GM21526 (cell line): ENCODE data around the gene DNER.

Experiments used
- ATAC-seq: cut with Tn5 transposase; IDR thresholded peaks from one replicate; pipeline ENCODE4 v1.9.1; 2021; ENCODE audit warnings: moderate library complexity; ENCODE audit not compliant: unreplicated experiment, low FRiP score

The DNER gene

DNA sequence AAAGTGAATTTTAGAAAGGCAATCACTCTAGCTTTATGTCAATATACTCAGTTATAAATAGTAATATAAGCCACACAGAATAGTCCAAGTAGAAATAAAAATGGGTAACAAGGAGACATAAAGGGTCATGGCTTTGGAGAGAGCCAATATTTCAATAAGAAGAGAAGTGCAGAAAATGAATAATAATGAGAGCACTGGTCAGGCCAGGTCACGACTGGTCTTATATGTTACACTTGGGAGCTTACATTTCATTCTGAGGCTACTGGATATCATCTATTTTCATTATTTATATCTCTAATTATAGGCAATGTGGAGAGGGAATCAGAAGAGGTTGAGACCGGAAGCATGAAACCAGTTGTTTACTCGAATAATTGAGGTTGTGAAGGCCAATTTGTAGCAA lies 262.5 kb downstream of the DNER start:
- ATAC-seq: no peak

DNA sequence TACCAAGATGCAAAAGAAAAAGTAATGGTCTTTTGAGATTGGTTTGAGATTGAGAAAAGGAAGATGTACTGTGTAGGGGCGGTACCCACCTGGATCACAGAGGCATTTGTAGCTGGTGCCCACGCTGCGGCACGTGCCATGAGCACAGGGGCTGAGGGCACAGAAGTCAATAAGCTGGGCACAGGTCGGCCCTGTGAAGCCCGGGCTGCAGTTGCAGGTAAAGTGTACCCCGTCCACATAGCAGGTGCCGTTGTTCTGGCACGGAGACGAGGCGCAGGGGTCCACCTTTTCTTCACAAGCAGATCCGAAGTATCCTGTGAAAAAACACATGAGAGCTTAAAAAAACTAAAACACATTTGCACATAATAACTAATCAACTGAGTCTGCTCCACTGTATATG lies 267.1 kb downstream of the DNER start:
- ATAC-seq: no peak

DNA sequence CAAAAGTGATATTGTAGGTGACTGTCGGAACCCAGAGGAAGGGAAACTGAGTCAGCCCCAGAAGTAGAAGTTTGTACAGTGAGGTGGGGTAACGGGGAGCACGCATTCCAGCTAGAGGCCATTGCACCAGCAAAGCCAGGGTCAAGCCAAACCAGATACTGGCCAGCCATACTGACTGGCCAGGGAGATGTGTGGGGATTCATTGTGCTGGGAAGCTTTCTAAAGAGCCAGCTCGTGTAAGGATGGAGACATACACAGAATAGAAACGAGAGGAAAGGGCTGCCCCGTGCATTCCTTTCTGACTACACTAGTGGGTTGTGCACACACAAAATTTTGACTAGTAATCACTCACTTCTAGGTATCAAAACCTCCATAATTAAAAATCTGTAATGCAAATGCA lies 268.0 kb downstream of the DNER start:
- ATAC-seq: no peak

DNA sequence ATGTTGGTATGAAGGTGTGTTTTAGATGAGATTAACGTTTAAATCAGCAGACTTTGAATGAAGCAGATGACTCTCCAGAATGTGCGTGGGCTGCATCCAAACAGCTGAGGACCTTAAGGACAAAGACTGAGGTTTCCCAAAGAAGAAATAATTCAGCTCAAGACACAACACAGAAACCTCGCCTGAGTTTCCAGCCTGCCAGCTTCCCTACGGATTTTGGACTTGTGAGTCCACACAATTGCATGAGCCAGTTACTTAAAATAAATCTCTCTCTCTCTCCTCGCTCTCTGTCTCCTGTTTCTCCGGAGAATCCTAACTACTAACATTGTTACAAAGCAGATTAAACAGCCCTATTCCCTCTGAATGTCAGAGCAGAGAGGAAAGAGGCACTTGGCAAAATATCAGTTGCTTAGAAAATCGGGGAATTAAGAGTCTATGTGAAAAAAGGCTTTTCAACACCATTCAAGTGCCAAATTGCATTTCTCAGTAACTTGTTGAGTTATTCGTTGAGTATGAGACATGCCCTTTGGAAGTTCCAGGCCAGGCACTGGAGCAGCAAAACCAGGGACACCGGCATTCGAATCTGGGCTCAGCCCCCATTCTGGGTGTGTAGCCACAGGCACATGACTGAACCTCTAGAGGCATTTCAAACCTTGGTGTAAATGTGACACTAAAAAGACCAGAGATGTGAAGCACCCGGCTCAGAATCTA lies 268.7 kb downstream of the DNER start:
- ATAC-seq: no peak

DNA sequence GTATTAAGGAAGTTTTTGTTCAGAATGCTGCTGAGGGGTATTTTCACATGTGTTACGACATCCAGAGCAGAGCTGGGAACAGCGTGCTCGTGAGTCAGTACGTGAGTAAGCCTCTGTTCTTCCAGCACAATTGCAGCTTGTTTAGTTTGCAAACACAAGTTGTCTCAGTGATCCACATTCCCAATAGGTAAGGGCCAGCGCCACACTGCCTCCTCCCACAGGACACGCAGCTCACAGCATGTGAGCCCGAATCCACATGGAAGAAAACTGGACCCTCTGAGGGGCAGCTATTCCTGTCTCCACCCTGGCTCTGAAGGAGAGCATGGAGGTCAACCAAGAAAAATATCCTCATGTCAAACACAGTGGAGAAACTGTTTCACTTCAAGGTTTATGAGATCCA lies 269.3 kb downstream of the DNER start:
- ATAC-seq: no peak

- ATAC-seq: no peak
These were observed 270.6 kb downstream of the DNER start for GRCh38 chr2:229443546-229444268.

GRCh38 chr2:229443141-229443540 lies 271.2 kb downstream of the DNER start:
- ATAC-seq: no peak

GRCh38 chr2:229438430-229439159 lies 275.8 kb downstream of the DNER start:
- ATAC-seq: no peak

- ATAC-seq: no peak
These were observed 276.9 kb downstream of the DNER start for GRCh38 chr2:229437467-229437866.

DNA sequence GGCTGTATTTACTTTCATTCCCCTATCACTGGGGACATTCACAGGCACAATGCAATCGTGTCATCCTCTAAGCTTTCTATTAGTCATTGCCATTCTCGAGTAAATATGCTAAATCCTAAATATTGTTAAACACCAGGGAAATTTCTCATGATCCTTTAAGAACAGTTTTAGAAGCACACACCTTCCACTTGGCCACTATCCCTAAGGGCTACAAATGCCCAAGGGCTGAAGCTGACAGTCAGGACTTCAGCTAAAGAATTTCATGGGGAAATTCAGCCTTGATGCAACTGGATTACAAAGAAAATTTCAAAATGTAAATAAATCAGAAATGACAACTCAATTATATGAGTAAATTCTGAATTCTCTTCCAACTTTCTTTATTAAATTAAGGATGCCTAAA lies 280.2 kb downstream of the DNER start:
- ATAC-seq: no peak

- no peak for ATAC-seq
These were observed 281.0 kb downstream of the DNER start for GRCh38 chr2:229433351-229433750.

DNA sequence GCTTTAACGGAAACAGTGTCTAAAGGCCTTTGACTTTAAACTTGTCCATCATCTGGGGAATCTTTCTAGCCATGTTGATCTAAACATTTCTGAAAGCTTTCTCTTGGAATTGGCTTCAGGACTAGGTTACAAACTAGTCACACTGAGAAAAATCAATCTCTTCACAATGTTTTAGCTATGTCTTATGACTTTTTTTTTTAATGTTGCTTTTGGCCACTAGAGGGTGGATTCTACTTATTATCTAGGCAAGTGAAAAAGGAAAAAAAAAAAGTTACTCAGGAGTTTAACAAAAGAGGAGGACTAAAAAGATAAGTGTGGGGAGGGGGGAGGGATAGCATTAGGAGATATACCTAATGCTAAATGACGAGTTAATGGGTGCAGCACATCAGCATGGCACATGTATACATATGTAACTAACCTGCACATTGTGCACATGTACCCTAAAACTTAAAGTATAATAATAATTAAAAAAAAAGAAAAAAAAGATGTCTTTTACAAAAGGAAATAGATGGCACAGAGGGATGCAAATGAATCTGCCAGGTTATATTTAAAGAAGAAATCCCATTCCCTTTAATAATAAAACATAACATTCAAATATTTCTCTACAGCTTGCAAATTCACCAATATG lies 282.9 kb downstream of the DNER start:
- no peak for ATAC-seq

DNA sequence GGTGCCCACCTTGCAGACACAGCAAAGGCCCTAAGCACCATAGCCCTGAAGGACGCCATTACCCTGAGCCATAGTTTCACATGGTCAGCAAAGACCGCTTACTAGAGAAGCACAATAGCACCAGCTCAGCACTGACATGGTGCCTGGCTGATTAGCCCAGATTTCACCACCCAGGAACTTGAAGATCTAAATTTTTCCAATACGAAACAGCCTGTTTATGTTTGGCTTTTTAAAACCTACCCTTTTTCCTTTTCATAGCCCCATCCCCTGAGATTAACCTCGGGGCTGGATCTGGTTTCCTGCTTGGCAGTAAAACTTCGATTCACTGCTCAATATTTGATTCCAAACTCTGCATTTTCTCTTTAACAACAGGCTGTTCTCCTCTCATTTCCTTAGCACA lies 284.8 kb downstream of the DNER start:
- ATAC-seq: no peak

DNA sequence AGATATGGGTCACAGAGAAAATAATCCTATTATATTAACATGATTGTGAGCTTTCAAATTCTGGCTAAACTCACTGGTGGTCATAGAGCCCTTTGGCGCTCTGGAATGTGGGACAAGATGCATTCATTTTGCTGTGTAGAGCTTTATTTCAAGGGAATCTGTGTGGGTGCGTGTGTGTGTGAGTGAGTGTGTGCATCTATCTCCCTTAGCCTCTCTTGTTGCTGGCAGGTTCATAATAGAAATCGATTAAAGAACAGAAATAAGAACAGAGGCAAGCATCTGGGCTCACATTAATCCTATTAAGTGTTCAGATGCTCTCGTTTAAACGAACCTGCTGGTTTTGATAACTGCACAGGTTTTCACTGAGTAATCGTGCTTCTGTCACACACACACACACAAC lies 287.9 kb downstream of the DNER start:
- no peak for ATAC-seq

GRCh38 chr2:229425598-229425997 lies 288.8 kb downstream of the DNER start:
- no peak for ATAC-seq

GRCh38 chr2:229422063-229422462 lies 292.3 kb downstream of the DNER start:
- ATAC-seq: no peak

GRCh38 chr2:229419158-229419557 lies 295.2 kb downstream of the DNER start:
- ATAC-seq: no peak

DNA sequence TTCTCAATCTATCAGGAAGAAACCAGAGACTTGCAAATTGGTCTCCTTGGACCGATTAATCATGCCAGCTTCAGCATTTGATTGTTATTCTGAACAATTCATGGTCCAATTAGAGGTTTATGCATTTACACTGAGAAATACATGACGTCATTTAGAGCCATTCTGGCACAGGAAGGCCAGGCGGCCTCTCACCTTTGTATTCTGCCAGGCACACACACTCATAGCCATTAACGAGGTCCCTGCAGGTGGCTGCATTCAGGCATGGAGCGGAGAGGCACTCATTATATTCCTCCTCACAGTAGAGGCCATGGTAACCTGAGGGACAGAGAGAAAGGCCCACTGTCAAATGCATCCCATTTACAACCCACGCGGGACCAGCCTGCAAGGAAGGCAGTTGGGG lies 296.4 kb downstream of the DNER start:
- ATAC-seq: no peak

- ATAC-seq: no peak
These were observed 297.2 kb downstream of the DNER start for GRCh38 chr2:229417176-229417575.

DNA sequence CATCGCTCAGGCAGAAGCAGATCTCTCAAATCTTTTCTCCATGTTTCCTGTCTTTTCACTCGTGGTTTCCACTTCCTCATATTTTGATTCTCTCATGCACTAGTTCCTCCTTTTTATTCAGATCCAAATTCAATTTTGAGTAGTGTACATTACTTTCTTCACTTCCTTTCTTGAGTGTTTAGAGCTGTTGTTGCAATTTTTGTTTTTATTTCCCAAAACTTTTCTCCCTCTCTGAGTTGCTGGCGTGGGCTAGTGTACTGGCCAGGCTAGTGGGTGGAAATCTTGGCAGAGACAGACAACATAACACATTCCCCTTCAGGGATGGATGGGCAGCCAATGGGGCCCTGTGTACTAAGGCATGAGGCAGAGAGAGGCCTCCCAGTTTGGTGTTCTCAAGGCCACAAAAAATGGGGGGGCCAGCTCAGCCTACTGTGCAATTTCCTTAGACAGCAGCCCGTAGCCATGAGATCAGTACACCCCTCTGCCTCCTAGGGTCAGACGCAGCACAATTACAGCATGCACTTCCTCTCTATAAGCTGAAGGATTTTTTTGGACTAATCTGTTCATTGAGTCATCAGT lies 298.1 kb downstream of the DNER start:
- no peak for ATAC-seq

- no peak for ATAC-seq
These were observed 299.7 kb downstream of the DNER start for GRCh38 chr2:229414631-229415030.
